NT2/D1 (cell line): ENCODE results near the gene NIPAL1.

Experiments
- SUZ12 ChIP-seq: IDR thresholded peaks from 2 replicates; pipeline ENCODE4 v1.6.1; 2011; ENCODE audit not compliant: insufficient read length, insufficient read depth; ENCODE audit errors: extremely low read depth
- YY1 ChIP-seq: IDR thresholded peaks from 2 replicates; pipeline ENCODE4 v1.6.1; 2011; ENCODE audit not compliant: insufficient read length, insufficient read depth
- ZNF274 ChIP-seq: IDR thresholded peaks from 2 replicates; pipeline ENCODE4 v1.6.1; 2011; ENCODE audit warnings: mild to moderate bottlenecking, low read depth, low read length

DNA sequence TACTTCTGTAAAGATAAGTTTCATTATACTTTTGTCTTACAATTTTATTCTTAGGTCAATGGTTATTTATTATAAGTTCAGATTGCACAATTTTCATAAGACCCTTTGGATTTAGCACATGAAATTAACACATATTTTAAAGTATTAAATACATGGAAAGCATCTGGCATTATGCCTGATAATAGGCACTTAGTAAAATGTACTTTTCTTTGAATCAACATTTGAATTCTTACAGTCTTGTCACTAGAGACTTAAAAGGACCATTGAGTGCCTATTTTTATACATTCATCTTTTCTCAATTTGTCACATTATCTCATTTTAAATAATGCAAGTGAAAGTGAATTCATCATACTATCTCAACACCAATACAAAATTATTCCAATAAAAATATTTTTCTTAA, 23.0 kb downstream of the NIPAL1 start:
- no peak for TF ChIP-seq YY1
- no peak for TF ChIP-seq ZNF274
- TF ChIP-seq SUZ12 = no peak
